ENCODE results near the gene CALHM5. TPM values are rescaled to one million over a fixed set of nuclear protein-coding genes. Genes with fewer than 3 reads are reported as not detected.

Gene CALHM5
- total RNA-seq, 4 donors from 2014 or later = 0.27 to 3.8 (median 0.64) TPM; not detected in 1

- intact Hi-C loops (cut with DNase I; ENCODE audit: low total_unique reads) = loop anchor here (10.0 kb wide), 1 partner anchor 247 kb away; no protein-coding TSS in a partner anchor
- Histone ChIP-seq H3K4me3 (no peak overlapping the region), H3K9me3 (no peaks in the 10 kb centered on the region), H3K36me3 (no peaks in the 10 kb centered on the region), H3K4me1 (no peaks in the 10 kb centered on the region), H3K27ac (no peak overlapping the region), H3K27me3 (peaks cover 6% of the 10 kb centered on the region)
- DNase-seq = peak; percentile 54
- WGBS, 2 donors (ENCODE audit: low coverage in 1 of 2) = 47 to 64% methylated on average over 9 to 12 of the region's 12 CpGs
- in situ Hi-C loops (cut with MboI; ENCODE audit: low pct_ligation_motif_present in 1 of 4, low pct_unique_long_range_greater_than_20kb in 1 of 4, low sequenced_read_pairs in 3 of 4) = loop anchor here (10.0 kb wide), 4 partner anchors 237 to 267 kb away; partner anchors contain the start of gene TSPYL1 (in 1 of the 4)
- no peak for TF ChIP-seq EP300 (IDR thresholded peaks at IDR 0.05; ENCODE audit: low read depth)
- peak; percentile 73 to 80 (median 73) for TF ChIP-seq CTCF (IDR thresholded peaks at IDR 0.05)
These were observed 20.5 kb downstream of the CALHM5 start for GRCh38 chr6:116531675-116532570.

- Histone ChIP-seq H3K27ac (no peak overlapping the region), H3K36me3 (no peaks in the 10 kb centered on the region), H3K4me1 (no peaks in the 10 kb centered on the region), H3K9me3 (no peaks in the 10 kb centered on the region), H3K27me3 (peaks cover 6% of the 10 kb centered on the region), H3K4me3 (no peak overlapping the region)
- TF ChIP-seq POLR2A (IDR thresholded peaks at IDR 0.05) = no peak
- TF ChIP-seq CTCF (IDR thresholded peaks at IDR 0.05) = no peak
- no peak for TF ChIP-seq EP300 (IDR thresholded peaks at IDR 0.05; ENCODE audit: low read depth)
- TF ChIP-seq POLR2AphosphoS5 (IDR thresholded peaks at IDR 0.05) = no peak
- 68 to 75% methylated on average over 4 to 9 of the region's 9 CpGs for WGBS, 2 donors (ENCODE audit: low coverage in 1 of 2)
- DNase-seq = no peak
- intact Hi-C loops (cut with DNase I; ENCODE audit: low total_unique reads) (loop anchor here (10.0 kb wide), 1 partner anchor 249 kb away; no protein-coding TSS in a partner anchor), in situ Hi-C loops (cut with MboI; ENCODE audit: low pct_ligation_motif_present in 1 of 4, low pct_unique_long_range_greater_than_20kb in 1 of 4, low sequenced_read_pairs in 3 of 4) (loop anchor here (10.0 kb wide), 4 partner anchors 239 to 269 kb away; partner anchors contain the start of gene TSPYL1 (in 1 of the 4))
These were observed 22.0 kb downstream of the CALHM5 start for GRCh38 chr6:116533233-116533957.

GRCh38 chr6:116535109-116535508 is 23.7 kb downstream of the CALHM5 start:
- Histone ChIP-seq H3K9me3 (no peaks in the 10 kb centered on the region), H3K4me1 (no peaks in the 10 kb centered on the region), H3K27me3 (peaks cover 6% of the 10 kb centered on the region), H3K27ac (no peak overlapping the region), H3K36me3 (no peaks in the 10 kb centered on the region), H3K4me3 (no peak overlapping the region)
- DNase-seq = no peak
- in situ Hi-C loops (cut with MboI; ENCODE audit: low pct_ligation_motif_present in 1 of 4, low pct_unique_long_range_greater_than_20kb in 1 of 4, low sequenced_read_pairs in 3 of 4) (loop anchor here (10.0 kb wide), 4 partner anchors 240 to 270 kb away; partner anchors contain the start of gene TSPYL1 (in 1 of the 4)), intact Hi-C loops (cut with DNase I; ENCODE audit: low total_unique reads) (loop anchor here (10.0 kb wide), 1 partner anchor 250 kb away; no protein-coding TSS in a partner anchor)
- TF ChIP-seq CTCF (IDR thresholded peaks at IDR 0.05) (no peak), EP300 (IDR thresholded peaks at IDR 0.05; ENCODE audit: low read depth) (no peak), POLR2AphosphoS5 (IDR thresholded peaks at IDR 0.05) (no peak), POLR2A (IDR thresholded peaks at IDR 0.05) (no peak)

GRCh38 chr6:116536216-116536621 is 24.8 kb downstream of the CALHM5 start:
- intact Hi-C loops (cut with DNase I; ENCODE audit: low total_unique reads) (loop anchor here (10.0 kb wide), 1 partner anchor 251 kb away; no protein-coding TSS in a partner anchor), in situ Hi-C loops (cut with MboI; ENCODE audit: low pct_ligation_motif_present in 1 of 4, low pct_unique_long_range_greater_than_20kb in 1 of 4, low sequenced_read_pairs in 3 of 4) (loop anchor here (10.0 kb wide), 4 partner anchors 241 to 271 kb away; partner anchors contain the start of gene TSPYL1 (in 1 of the 4))
- no peak overlapping the region for H3K27ac ChIP-seq
- no peak for DNase-seq
- no peaks in the 10 kb centered on the region for H3K4me1 ChIP-seq
- no peaks in the 10 kb centered on the region for H3K9me3 ChIP-seq
- H3K4me3 ChIP-seq = no peak overlapping the region
- 3 to 8% methylated on average over 4 of the region's 4 CpGs for WGBS, 2 donors (ENCODE audit: low coverage in 1 of 2)
- TF ChIP-seq CTCF (IDR thresholded peaks at IDR 0.05) (peak; percentile 52 to 77 (median 76)), EP300 (IDR thresholded peaks at IDR 0.05; ENCODE audit: low read depth) (no peak)
- peaks cover 6% of the 10 kb centered on the region for H3K27me3 ChIP-seq
- no peaks in the 10 kb centered on the region for H3K36me3 ChIP-seq
